ENCODE results near the gene CTNNA3.

DNA sequence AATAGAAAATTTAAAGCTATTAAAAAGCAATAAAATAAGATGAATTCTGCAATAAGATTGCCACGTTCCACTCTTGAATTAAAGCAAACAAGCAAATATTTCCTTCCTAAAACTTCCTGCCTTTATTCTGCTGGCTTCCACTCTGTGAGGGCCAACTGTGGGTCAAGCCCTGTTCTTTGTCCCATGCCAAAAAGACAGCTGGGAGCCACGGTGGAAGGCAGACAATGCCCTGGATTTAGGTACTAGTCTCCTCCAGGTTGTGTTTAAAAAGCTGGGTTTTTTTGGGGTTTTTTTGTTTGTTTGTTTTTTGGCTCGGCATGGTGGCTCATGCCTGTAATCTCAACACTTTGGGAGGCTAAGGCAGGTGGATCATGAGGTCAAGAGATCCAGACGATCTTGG, 731.0 kb downstream of the CTNNA3 start:
- TF ChIP-seq POLR2A (IDR thresholded peaks at IDR 0.05) = no peak
- TF ChIP-seq CTCF (IDR thresholded peaks at IDR 0.05) = no peak
